ENCODE data around the gene SREBF1.

SREBF1 gene

GRCh38 chr17:17859909-17860765 lies 23.4 kb upstream of the SREBF1 start:
- peak; percentile 43 to 64 (median 46) for DNase-seq (ENCODE audit: low read depth in 3 of 3)

GRCh38 chr17:17857496-17857895 lies 20.7 kb upstream of the SREBF1 start:
- no peak for DNase-seq (ENCODE audit: low read depth in 3 of 3)

- no peak for DNase-seq (ENCODE audit: low read depth in 3 of 3)
These were observed 19.6 kb upstream of the SREBF1 start for GRCh38 chr17:17856386-17856785.

GRCh38 chr17:17855976-17856375 lies 19.2 kb upstream of the SREBF1 start:
- no peak for DNase-seq (ENCODE audit: low read depth in 3 of 3)

- peak in 1 of 3 donors; percentile 52 for DNase-seq (ENCODE audit: low read depth in 3 of 3)
These were observed 17.1 kb upstream of the SREBF1 start for GRCh38 chr17:17853811-17854447.

GRCh38 chr17:17852930-17853329 lies 16.1 kb upstream of the SREBF1 start:
- DNase-seq (ENCODE audit: low read depth in 3 of 3) = no peak

GRCh38 chr17:17851103-17852002 lies 14.6 kb upstream of the SREBF1 start:
- DNase-seq (ENCODE audit: low read depth in 3 of 3) = no peak

GRCh38 chr17:17849845-17850373 lies 13.1 kb upstream of the SREBF1 start:
- peak; percentile 42 to 71 (median 62) for DNase-seq (ENCODE audit: low read depth in 3 of 3)

- DNase-seq (ENCODE audit: low read depth in 3 of 3) = peak; percentile 79 to 90 (median 86)
These were observed 12.5 kb upstream of the SREBF1 start for GRCh38 chr17:17849147-17849820.

- DNase-seq (ENCODE audit: low read depth in 3 of 3) = no peak
These were observed 11.7 kb upstream of the SREBF1 start for GRCh38 chr17:17848311-17849082.

- no peak for DNase-seq (ENCODE audit: low read depth in 3 of 3)
These were observed 10.9 kb upstream of the SREBF1 start for GRCh38 chr17:17847726-17848125.

GRCh38 chr17:17847118-17847689 lies 10.4 kb upstream of the SREBF1 start:
- DNase-seq (ENCODE audit: low read depth in 3 of 3) = no peak

GRCh38 chr17:17846645-17847044 lies 9.9 kb upstream of the SREBF1 start:
- DNase-seq (ENCODE audit: low read depth in 3 of 3) = no peak

GRCh38 chr17:17846003-17846402 lies 9.2 kb upstream of the SREBF1 start:
- no peak for DNase-seq (ENCODE audit: low read depth in 3 of 3)

- no peak for DNase-seq (ENCODE audit: low read depth in 3 of 3)
These were observed 8.4 kb upstream of the SREBF1 start for GRCh38 chr17:17845046-17845775.

- DNase-seq (ENCODE audit: low read depth in 3 of 3) = no peak
These were observed 7.7 kb upstream of the SREBF1 start for GRCh38 chr17:17844500-17844899.

- no peak for DNase-seq (ENCODE audit: low read depth in 3 of 3)
These were observed 7.3 kb upstream of the SREBF1 start for GRCh38 chr17:17844079-17844478.

- DNase-seq (ENCODE audit: low read depth in 3 of 3) = no peak
These were observed 6.3 kb upstream of the SREBF1 start for GRCh38 chr17:17843096-17843495.

GRCh38 chr17:17842111-17842876 lies 5.5 kb upstream of the SREBF1 start:
- DNase-seq (ENCODE audit: low read depth in 3 of 3) = no peak

All from stimulated activated CD4-positive, alpha-beta T cell treated with anti-CD3 and anti-CD28 coated beads, TNF-alpha, amount 100 ng/mL, for 48 hours (primary cell).